GM18499 (cell line): Measurements from ENCODE around the gene MACF1.

Experiments used
- ATAC-seq: cut with Tn5 transposase; IDR thresholded peaks from one replicate; pipeline ENCODE4 v1.9.1; 2021; ENCODE audit warnings: moderate number of reproducible peaks; ENCODE audit not compliant: insufficient read depth, unreplicated experiment

Gene MACF1

GRCh38 chr1:39174390-39175081, 30.0 kb upstream of the MACF1 start:
- no peak for ATAC-seq

- no peak for ATAC-seq
These were observed 26.8 kb upstream of the MACF1 start for GRCh38 chr1:39177706-39178105.

DNA sequence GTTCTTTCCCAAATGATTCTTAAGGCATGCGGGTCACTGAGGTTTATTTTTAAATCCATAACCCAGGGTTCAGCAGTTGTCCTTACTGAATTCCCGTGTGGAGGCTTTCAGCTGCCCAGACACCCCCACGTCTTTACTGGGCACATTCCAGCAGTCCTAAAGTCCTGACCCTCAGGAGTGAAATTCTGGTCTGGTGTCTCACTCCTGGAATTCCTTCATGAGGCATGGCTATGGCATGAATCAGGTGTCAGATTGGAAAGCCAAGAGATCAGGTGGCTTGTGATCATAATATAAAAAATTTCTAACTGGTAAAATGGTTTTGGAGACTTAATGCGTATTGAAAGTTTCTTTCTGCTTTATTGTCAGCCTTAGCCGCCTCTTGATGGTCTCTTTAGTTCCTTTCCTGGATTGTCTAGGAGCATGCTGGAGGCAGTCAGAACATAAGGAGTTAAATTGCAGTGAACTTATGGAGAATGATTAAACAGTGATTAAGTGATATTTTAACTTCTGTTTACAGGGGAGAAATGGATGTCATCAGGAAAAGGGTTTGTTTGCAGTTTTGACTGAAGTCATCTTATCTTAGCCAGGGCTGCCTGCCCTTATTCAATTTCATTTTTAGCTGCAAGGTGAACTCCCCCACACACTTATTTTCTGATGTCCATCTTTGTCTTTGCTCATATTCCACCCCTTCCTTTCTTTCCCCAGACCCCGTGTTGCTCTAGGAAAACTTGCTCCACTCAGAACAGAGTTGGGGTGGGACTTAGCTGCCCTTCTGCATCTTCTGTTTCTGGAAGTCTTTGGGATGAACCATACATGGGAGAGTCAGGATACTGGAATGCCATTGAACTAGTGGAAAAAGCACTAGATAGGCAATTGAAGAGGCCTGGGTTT, 25.7 kb upstream of the MACF1 start:
- ATAC-seq, result no peak

GRCh38 chr1:39181311-39181710, 23.2 kb upstream of the MACF1 start:
- no peak for ATAC-seq

DNA sequence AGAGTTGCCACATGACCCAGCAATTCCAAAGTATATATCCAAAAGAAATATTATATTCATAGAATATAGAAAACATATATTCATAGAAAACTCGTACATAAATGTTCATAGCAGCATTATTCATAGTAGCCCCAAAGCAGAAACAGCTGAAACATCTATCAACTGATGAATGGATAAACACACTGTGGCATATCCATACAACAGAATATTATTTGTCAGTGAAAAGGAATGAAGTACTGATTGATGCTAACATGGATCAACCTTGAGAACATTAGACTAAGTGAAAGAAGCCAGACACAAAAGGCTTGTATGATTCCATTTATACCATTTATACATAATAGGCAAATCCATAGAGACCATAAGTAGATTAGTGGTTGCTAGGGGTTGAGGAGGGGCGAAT, 21.7 kb upstream of the MACF1 start:
- ATAC-seq, result no peak

GRCh38 chr1:39183503-39184353, 20.8 kb upstream of the MACF1 start:
- no peak for ATAC-seq

GRCh38 chr1:39184354-39184818, 20.1 kb upstream of the MACF1 start:
- no peak for ATAC-seq

DNA sequence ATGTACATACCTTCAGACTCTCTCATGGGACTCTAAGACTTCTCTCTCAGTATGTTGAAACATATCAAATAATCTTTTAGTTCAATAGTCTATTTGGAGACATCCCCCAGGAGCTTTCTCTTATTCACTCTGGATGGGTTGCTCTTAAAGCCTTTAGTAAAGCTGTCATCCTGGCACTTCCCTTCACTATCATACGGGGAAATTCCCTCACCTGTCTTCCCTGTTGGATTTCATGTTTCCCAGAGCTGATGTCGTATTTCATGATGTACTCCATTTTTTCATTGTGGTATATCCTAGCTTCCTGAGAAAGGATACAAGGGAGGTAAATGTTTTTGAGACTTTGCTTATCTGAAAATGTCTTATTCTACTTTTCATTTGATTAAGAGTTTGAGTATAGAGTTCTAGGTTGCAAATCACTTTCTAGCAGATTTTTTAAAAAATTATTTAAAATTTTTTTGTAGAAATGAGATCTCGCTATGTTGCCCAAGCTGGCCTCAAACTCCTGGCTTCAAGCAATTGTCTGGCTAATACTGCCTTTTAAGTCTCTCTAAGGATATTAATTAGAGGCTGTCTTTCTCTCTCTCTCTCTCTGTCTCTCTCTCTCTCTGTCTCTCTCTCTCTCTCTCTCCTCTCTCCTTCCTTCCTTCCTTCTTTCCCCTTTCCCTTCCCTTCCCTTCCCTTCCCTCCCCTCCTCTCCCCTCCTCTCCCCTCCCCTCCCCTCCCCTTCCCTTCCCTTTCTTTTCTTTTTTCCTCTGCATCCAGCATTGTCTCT, 17.0 kb upstream of the MACF1 start:
- no peak for ATAC-seq

DNA sequence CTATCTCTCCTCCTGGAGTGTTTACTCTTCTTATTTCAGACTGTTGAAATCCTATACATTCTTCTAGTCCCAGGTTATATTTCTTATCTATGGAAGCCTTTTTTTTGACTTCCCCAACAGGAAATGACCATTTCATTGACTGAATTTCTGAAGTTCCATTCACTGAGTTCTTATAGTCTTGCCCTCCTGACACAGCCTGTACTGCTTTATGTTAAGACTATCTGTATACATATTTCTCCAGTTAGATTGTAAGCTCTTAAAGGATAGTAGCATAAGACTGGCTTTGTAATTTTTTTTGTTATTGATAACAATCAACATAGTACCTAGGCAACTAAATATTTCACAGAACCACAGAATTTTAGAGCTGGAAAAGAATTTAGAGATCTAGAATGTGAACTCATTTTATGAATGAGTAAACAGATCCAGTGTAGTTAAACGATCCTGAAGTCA, 14.9 kb upstream of the MACF1 start:
- no peak for ATAC-seq

- no peak for ATAC-seq
These were observed 14.4 kb upstream of the MACF1 start for GRCh38 chr1:39190096-39190495.

DNA sequence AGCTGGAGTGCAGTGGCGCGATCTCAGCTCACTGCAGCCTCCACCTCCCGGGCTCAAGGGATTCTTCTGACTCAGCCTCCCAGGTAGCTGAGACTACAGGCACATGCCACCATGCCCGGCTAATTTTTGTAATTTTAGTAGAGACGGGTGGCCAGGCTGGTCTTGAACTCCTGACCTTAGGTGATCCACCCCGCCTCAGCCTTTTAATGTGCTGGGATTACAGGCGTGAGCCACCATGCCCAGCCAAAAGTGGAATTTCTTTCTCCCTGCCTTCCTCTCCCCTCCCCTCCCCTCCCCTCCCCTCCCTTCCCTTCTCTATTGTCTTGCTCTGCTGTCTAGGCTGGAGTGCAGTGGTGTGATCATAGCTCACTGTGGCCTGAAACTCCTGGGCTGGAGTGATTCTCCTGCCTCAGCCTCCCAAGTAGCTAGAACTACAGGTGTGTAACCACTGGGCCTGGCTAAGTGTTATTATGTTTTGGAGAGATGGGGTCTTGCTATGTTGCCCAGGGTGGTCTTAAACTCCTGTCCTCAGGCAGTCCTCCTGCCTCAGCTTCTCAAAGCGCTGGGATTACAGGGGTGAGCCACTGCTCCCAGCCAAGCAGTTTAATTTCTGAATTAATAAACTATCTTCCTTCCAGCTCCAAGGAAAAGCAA, 10.0 kb upstream of the MACF1 start:
- ATAC-seq, result no peak

DNA sequence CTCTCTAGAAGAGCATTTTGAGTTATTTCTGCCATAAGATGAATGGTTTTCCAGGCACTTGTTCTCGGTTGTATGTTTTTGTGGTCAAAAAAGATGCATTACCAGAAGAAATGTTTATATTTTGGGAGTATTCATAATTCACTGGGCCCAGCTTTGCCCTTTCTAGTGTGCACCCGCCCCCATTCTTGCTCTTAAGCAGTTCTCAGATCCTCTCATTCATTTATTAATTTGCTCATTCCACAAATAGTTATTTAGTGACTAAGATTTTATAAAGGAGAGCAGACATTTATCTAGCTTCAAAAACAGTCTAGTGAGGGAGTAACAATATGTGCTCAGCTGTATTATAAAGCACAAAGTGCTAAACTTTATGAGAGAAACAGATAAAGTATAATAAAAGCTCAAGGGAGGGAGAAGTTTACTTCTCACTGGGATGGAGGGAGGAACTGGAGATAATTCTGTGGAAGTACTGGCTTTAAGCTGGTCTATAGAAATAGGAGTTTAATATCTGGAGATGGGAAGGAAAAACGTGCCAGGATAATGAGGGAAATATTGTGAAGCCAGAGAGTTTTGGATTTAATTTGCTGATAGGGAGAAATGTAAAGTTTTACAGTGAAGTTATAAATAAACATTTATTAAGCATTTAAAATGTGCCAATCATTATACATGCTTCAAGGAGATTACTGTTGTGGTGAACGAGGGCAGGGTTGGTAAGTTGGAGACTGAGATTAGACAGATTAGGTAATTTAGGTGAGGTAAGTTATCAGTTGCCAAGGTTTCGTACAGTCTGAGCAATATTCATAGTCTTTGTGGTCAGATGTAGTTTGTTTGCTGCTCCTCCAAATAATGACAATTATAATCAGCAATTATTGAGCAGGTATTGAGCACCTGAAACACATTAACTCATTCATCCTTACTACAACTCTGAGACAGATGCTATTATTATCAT, 9.1 kb upstream of the MACF1 start:
- ATAC-seq, result no peak

GRCh38 chr1:39196244-39197215, 8.0 kb upstream of the MACF1 start:
- peak; percentile 37 for ATAC-seq

- no peak for ATAC-seq
These were observed 4.9 kb upstream of the MACF1 start for GRCh38 chr1:39199593-39199992.

- no peak for ATAC-seq
These were observed 746 bp downstream of the MACF1 start for GRCh38 chr1:39205102-39205780.

DNA sequence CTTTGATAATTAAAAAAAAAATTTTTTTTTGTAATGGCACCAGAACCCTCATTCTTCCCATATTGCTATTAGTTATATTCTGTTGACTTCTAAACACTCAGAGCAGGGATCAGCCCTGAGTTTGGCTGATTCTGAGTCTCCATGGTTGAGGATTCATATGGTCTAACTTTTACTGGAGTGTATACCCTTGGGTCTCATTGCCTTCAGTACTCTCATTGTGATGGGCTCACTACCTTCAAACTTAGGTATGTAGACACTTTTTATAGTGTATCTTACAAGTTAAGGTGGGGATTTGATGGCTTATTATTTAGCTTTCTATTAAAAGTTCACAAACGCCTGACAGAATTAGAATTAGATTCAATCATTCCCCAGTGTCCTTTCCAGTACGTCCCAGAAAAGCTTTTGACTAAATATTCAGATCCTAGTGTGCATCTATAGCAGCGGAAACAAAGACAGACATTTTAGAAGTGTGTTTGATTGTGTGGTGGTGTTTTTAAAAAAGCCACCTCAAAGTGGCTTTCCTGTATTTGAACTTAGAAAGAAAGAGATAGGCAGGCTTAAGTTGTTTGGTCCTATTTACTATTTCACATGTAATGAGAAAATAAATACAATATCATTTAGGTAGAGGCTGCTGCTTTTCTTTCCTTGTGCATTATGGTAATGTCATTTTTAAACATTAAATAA, 1.4 kb downstream of the MACF1 start:
- ATAC-seq, result no peak
